ENCODE results near the gene PRSS36.

DNA sequence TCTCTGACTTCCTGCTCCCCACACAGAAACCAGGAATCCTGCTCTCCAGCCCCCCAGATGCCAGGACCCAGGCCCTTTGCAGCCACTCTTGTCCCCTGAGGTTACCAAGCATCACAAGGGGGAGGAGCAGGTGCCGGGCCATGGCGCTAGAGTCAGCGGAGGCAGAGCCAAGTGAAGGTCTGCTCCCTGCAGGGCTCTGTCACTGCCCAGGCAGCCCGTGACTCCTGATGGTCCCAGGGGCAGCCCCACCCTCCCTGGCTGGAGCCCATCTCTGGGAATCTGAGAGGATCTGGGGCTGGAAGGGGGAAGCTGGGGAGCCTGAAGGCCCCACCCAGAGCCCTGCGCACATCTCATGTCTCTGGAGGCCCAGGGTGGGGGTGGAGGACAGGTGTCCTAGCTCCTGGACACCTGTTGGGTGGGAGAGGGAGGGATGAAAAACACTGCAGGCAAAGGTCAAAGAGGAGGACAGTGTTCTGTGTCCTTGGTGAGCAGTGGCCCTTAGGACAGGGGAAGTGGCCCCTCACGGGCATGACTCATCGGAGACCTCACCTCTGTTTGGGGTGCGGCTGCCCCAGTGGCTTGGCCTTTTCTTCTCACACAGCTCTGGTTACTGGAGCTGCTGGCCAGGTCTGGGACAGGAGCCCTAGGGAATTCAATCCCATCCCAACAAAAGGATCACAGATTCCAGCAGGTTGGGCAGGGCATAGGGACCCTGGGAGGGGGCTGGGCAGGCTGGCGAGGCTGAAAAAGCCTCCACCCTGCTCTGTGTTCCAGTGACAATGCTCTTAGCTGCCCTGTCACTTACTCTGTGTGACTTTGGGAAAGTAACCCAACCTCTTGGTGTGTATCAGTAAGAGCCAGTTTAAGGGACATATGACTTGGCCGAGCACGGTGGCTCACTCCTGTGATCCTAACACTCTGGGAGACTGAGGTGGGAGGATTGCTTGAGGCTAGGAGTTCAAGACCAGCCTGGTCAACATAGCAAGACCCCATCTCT is at the start of gene PRSS36:
- TF ChIP-seq, protein P1, sequence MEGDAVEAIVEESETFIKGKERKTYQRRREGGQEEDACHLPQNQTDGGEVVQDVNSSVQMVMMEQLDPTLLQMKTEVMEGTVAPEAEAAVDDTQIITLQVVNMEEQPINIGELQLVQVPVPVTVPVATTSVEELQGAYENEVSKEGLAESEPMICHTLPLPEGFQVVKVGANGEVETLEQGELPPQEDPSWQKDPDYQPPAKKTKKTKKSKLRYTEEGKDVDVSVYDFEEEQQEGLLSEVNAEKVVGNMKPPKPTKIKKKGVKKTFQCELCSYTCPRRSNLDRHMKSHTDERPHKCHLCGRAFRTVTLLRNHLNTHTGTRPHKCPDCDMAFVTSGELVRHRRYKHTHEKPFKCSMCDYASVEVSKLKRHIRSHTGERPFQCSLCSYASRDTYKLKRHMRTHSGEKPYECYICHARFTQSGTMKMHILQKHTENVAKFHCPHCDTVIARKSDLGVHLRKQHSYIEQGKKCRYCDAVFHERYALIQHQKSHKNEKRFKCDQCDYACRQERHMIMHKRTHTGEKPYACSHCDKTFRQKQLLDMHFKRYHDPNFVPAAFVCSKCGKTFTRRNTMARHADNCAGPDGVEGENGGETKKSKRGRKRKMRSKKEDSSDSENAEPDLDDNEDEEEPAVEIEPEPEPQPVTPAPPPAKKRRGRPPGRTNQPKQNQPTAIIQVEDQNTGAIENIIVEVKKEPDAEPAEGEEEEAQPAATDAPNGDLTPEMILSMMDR (IDR thresholded peaks at IDR 0.05 in 8 of 11, conservative IDR thresholded peaks at IDR 0.05 in 3 of 11): no peak
- TF ChIP-seq POLR2A (IDR thresholded peaks at IDR 0.05) (no peak), POLR2AphosphoS5 (IDR thresholded peaks at IDR 0.05) (no peak)
